ENCODE measurements around the gene PRRT2. TPM values are rescaled to one million over a fixed set of nuclear protein-coding genes. Genes with fewer than 3 reads are reported as not detected.

PRRT2 gene
- total RNA-seq, 1 experiment from 2014 or later = 9.7 TPM

- no peak for DNase-seq (ENCODE audit: low read depth, low spot score)
- Histone ChIP-seq H3K4me1 (ENCODE audit: control insufficient read depth, insufficient read depth, low read length) (no peaks in the 10 kb centered on the region), H3K4me3 (ENCODE audit: low read depth in 2 of 2, low read length in 2 of 2) (no peak overlapping the region), H3K36me3 (ENCODE audit: control insufficient read depth, insufficient read depth, low read length) (no peaks in the 10 kb centered on the region), H3K27me3 (ENCODE audit: control insufficient read depth, insufficient read depth, low read length) (no peaks in the 10 kb centered on the region), H3K9me3 (ENCODE audit: control insufficient read depth, insufficient read depth, low read depth, low read length) (no peaks in the 10 kb centered on the region), H3K27ac (ENCODE audit: low read length) (no peak overlapping the region)
- ATAC-seq = no peak
- CTCF ChIA-PET = interaction anchor here (0.6 to 0.7 kb wide), 4 partner anchors 9 to 243 kb away, joined by 4 to 11 read pairs (median 8); no protein-coding TSS in a partner anchor
- in situ Hi-C loops (cut with HindIII; ENCODE audit: low pct_unique_long_range_greater_than_20kb, low sequenced_read_pairs) = no loop called here
- BruUV-seq (replicated peaks) = no TSS peak
- POLR2A ChIA-PET = no interaction called here
- intact Hi-C loops (cut with micrococcal nuclease; ENCODE audit: unreplicated experiment) = no loop called here
- TF ChIP-seq TCF7L2 (IDR thresholded peaks at IDR 0.05; ENCODE audit: low read depth, low read length) (no peak), CTCF (IDR thresholded peaks at IDR 0.05) (no peak), POLR2AphosphoS5 (IDR thresholded peaks at IDR 0.05; ENCODE audit: low read depth, low read length) (no peak), SIN3A (IDR thresholded peaks at IDR 0.05; ENCODE audit: borderline replicate concordance, insufficient read depth, low read depth, low read length) (no peak)
- TF ChIP-seq, protein P1, sequence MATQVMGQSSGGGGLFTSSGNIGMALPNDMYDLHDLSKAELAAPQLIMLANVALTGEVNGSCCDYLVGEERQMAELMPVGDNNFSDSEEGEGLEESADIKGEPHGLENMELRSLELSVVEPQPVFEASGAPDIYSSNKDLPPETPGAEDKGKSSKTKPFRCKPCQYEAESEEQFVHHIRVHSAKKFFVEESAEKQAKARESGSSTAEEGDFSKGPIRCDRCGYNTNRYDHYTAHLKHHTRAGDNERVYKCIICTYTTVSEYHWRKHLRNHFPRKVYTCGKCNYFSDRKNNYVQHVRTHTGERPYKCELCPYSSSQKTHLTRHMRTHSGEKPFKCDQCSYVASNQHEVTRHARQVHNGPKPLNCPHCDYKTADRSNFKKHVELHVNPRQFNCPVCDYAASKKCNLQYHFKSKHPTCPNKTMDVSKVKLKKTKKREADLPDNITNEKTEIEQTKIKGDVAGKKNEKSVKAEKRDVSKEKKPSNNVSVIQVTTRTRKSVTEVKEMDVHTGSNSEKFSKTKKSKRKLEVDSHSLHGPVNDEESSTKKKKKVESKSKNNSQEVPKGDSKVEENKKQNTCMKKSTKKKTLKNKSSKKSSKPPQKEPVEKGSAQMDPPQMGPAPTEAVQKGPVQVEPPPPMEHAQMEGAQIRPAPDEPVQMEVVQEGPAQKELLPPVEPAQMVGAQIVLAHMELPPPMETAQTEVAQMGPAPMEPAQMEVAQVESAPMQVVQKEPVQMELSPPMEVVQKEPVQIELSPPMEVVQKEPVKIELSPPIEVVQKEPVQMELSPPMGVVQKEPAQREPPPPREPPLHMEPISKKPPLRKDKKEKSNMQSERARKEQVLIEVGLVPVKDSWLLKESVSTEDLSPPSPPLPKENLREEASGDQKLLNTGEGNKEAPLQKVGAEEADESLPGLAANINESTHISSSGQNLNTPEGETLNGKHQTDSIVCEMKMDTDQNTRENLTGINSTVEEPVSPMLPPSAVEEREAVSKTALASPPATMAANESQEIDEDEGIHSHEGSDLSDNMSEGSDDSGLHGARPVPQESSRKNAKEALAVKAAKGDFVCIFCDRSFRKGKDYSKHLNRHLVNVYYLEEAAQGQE (IDR thresholded peaks at IDR 0.05; ENCODE audit: insufficient read depth in 1 of 2, low read depth in 2 of 2, low read length in 1 of 2) = no peak
Measured at GRCh38 chr16:29849505-29849904, 37.5 kb downstream of the PRRT2 start.

DNA sequence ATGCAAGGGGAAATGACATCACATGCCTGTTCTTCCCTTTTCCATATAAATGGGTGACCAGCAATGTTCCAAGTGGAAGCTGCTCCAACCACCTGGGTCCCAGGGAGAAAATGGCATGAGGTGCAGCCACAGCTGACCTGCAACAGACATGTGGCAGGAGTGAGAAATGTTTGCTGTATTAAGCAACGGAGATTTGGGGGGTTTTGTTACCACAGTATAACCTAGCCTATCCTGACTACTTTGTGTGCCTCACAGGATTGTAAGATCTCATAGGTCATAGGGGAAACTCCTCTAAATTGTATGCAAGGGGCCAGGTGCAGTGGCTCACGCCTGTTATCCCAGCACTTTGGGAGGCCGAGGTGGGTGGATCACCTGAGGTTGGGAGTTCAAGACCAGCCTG lies 39.0 kb downstream of the PRRT2 start:
- intact Hi-C loops (cut with micrococcal nuclease; ENCODE audit: unreplicated experiment) (no loop called here), in situ Hi-C loops (cut with HindIII; ENCODE audit: low pct_unique_long_range_greater_than_20kb, low sequenced_read_pairs) (no loop called here)
- Histone ChIP-seq H3K9me3 (ENCODE audit: control insufficient read depth, insufficient read depth, low read depth, low read length) (no peaks in the 10 kb centered on the region), H3K36me3 (ENCODE audit: control insufficient read depth, insufficient read depth, low read length) (no peaks in the 10 kb centered on the region), H3K27me3 (ENCODE audit: control insufficient read depth, insufficient read depth, low read length) (no peaks in the 10 kb centered on the region), H3K4me3 (ENCODE audit: low read depth in 2 of 2, low read length in 2 of 2) (no peak overlapping the region), H3K4me1 (ENCODE audit: control insufficient read depth, insufficient read depth, low read length) (no peaks in the 10 kb centered on the region), H3K27ac (ENCODE audit: low read length) (no peak overlapping the region)
- no TSS peak for BruUV-seq (replicated peaks)
- CTCF ChIA-PET = interaction anchor here (0.7 kb wide), 1 partner anchor 149 kb away, joined by 7 read pairs; no protein-coding TSS in a partner anchor
- TF ChIP-seq, protein P1 (IDR thresholded peaks at IDR 0.05; ENCODE audit: insufficient read depth in 1 of 2, low read depth in 2 of 2, low read length in 1 of 2) = no peak
- no peak for TF ChIP-seq POLR2AphosphoS5 (IDR thresholded peaks at IDR 0.05; ENCODE audit: low read depth, low read length)
- POLR2A ChIA-PET = interaction anchor here (0.7 kb wide), 1 partner anchor 17 kb away, joined by 7 read pairs; no protein-coding TSS in a partner anchor
- ATAC-seq (no peak), DNase-seq (ENCODE audit: low read depth, low spot score) (no peak)

Data from Panc1 (cell line).